ENCODE results near the gene SRSF5. TPM values are rescaled to one million over a fixed set of nuclear protein-coding genes. Genes with fewer than 3 reads are reported as not detected.

The SRSF5 gene
- total and polyA plus RNA-seq, 2 of the 13 experiments (the other 11 are each of a cell fraction or from before 2014, with no cell fraction given), result 189 to 277 TPM

DNA sequence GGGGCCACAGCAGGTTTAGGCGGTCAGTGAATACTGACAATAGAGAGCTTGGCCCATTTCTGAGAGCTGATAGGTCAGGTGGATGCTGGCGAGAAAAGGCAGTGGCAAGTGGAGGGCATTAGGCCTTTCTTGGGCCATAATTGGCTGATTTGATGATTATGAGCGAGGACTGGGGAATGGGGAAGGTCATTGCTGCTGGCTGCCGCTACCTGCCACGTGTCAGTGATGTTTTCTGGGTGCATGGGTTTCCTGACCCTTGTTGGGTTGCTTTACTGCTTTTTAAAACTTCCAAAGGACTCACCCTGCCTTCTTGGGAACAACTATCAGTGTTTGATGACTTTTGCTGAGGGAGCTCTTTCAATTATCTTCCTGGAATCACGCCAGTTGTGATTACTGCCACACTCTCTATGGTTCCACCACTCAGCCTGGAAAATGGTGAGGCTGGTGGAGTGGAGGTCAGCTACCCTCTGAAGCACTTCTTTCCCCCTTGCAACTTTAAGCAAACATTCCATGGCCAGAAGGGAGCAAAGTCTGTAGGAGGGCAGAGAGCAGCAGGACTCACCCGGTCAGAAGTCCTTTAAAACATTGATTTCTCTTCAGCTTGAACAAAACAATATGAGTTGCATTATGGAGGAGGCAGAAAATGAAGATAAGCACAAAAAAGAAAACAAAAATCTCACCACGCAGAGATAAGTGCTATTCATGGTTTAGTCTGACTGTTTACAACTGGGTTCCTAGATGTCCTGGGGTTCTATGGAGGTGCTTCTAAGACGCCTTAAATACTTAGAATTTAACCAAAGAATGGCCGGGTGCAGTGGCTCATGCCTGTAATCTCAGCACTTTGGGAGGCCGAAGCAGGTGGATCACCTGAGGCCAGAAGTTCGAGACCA lies 42.2 kb downstream of the SRSF5 start (continued):
- TF ChIP-seq, protein P1, sequence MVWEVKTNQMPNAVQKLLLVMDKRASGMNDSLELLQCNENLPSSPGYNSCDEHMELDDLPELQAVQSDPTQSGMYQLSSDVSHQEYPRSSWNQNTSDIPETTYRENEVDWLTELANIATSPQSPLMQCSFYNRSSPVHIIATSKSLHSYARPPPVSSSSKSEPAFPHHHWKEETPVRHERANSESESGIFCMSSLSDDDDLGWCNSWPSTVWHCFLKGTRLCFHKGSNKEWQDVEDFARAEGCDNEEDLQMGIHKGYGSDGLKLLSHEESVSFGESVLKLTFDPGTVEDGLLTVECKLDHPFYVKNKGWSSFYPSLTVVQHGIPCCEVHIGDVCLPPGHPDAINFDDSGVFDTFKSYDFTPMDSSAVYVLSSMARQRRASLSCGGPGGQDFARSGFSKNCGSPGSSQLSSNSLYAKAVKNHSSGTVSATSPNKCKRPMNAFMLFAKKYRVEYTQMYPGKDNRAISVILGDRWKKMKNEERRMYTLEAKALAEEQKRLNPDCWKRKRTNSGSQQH (CRISPR knock-in tag; IDR thresholded peaks at IDR 0.05; ENCODE audit: low read depth), result no peak; the same call in 1 of the 2 replicates
- TF ChIP-seq NFKB2 (CRISPR knock-in tag; IDR thresholded peaks at IDR 0.05; ENCODE audit: borderline replicate concordance) (no peak), ZSCAN21 (CRISPR knock-in tag; IDR thresholded peaks at IDR 0.05; ENCODE audit: borderline replicate concordance) (peak; percentile 23; the same call in 1 of the 2 replicates), MTA1 (CRISPR knock-in tag; IDR thresholded peaks at IDR 0.05; ENCODE audit: borderline replicate concordance) (no peak), SKI (IDR thresholded peaks at IDR 0.05; ENCODE audit: partially characterized antibody) (peak; percentile 23), FOXA1 (IDR thresholded peaks at IDR 0.05) (no peak), FOXA1 (CRISPR knock-in tag; IDR thresholded peaks at IDR 0.05) (0 out of 2 replicates have a peak, but pooled peaks have one; percentile 41), XBP1 (CRISPR knock-in tag; IDR thresholded peaks at IDR 0.05) (no peak), SATB2 (CRISPR knock-in tag; IDR thresholded peaks at IDR 0.05) (no peak), SETDB1 (CRISPR knock-in tag; IDR thresholded peaks at IDR 0.05; ENCODE audit: borderline replicate concordance) (no peak)
- TF ChIP-seq, protein P2, sequence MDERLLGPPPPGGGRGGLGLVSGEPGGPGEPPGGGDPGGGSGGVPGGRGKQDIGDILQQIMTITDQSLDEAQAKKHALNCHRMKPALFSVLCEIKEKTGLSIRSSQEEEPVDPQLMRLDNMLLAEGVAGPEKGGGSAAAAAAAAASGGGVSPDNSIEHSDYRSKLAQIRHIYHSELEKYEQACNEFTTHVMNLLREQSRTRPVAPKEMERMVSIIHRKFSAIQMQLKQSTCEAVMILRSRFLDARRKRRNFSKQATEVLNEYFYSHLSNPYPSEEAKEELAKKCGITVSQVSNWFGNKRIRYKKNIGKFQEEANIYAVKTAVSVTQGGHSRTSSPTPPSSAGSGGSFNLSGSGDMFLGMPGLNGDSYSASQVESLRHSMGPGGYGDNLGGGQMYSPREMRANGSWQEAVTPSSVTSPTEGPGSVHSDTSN (CRISPR knock-in tag; IDR thresholded peaks at IDR 0.05), result no peak
- TF ChIP-seq, protein P3, sequence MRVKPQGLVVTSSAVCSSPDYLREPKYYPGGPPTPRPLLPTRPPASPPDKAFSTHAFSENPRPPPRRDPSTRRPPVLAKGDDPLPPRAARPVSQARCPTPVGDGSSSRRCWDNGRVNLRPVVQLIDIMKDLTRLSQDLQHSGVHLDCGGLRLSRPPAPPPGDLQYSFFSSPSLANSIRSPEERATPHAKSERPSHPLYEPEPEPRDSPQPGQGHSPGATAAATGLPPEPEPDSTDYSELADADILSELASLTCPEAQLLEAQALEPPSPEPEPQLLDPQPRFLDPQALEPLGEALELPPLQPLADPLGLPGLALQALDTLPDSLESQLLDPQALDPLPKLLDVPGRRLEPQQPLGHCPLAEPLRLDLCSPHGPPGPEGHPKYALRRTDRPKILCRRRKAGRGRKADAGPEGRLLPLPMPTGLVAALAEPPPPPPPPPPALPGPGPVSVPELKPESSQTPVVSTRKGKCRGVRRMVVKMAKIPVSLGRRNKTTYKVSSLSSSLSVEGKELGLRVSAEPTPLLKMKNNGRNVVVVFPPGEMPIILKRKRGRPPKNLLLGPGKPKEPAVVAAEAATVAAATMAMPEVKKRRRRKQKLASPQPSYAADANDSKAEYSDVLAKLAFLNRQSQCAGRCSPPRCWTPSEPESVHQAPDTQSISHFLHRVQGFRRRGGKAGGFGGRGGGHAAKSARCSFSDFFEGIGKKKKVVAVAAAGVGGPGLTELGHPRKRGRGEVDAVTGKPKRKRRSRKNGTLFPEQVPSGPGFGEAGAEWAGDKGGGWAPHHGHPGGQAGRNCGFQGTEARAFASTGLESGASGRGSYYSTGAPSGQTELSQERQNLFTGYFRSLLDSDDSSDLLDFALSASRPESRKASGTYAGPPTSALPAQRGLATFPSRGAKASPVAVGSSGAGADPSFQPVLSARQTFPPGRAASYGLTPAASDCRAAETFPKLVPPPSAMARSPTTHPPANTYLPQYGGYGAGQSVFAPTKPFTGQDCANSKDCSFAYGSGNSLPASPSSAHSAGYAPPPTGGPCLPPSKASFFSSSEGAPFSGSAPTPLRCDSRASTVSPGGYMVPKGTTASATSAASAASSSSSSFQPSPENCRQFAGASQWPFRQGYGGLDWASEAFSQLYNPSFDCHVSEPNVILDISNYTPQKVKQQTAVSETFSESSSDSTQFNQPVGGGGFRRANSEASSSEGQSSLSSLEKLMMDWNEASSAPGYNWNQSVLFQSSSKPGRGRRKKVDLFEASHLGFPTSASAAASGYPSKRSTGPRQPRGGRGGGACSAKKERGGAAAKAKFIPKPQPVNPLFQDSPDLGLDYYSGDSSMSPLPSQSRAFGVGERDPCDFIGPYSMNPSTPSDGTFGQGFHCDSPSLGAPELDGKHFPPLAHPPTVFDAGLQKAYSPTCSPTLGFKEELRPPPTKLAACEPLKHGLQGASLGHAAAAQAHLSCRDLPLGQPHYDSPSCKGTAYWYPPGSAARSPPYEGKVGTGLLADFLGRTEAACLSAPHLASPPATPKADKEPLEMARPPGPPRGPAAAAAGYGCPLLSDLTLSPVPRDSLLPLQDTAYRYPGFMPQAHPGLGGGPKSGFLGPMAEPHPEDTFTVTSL (CRISPR knock-in tag; IDR thresholded peaks at IDR 0.05; ENCODE audit: borderline replicate concordance), result peak; percentile 91; the same call in 1 of the 2 replicates
- TF ChIP-seq, protein P4, sequence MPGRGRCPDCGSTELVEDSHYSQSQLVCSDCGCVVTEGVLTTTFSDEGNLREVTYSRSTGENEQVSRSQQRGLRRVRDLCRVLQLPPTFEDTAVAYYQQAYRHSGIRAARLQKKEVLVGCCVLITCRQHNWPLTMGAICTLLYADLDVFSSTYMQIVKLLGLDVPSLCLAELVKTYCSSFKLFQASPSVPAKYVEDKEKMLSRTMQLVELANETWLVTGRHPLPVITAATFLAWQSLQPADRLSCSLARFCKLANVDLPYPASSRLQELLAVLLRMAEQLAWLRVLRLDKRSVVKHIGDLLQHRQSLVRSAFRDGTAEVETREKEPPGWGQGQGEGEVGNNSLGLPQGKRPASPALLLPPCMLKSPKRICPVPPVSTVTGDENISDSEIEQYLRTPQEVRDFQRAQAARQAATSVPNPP (CRISPR knock-in tag; IDR thresholded peaks at IDR 0.05), result no peak
- TF ChIP-seq, protein P5, sequence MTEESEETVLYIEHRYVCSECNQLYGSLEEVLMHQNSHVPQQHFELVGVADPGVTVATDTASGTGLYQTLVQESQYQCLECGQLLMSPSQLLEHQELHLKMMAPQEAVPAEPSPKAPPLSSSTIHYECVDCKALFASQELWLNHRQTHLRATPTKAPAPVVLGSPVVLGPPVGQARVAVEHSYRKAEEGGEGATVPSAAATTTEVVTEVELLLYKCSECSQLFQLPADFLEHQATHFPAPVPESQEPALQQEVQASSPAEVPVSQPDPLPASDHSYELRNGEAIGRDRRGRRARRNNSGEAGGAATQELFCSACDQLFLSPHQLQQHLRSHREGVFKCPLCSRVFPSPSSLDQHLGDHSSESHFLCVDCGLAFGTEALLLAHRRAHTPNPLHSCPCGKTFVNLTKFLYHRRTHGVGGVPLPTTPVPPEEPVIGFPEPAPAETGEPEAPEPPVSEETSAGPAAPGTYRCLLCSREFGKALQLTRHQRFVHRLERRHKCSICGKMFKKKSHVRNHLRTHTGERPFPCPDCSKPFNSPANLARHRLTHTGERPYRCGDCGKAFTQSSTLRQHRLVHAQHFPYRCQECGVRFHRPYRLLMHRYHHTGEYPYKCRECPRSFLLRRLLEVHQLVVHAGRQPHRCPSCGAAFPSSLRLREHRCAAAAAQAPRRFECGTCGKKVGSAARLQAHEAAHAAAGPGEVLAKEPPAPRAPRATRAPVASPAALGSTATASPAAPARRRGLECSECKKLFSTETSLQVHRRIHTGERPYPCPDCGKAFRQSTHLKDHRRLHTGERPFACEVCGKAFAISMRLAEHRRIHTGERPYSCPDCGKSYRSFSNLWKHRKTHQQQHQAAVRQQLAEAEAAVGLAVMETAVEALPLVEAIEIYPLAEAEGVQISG (CRISPR knock-in tag; IDR thresholded peaks at IDR 0.05), result peak; percentile 92
- TF ChIP-seq, protein P6, sequence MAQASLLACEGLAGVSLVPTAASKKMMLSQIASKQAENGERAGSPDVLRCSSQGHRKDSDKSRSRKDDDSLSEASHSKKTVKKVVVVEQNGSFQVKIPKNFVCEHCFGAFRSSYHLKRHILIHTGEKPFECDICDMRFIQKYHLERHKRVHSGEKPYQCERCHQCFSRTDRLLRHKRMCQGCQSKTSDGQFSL (CRISPR knock-in tag; IDR thresholded peaks at IDR 0.05), result 0 out of 2 replicates have a peak, but pooled peaks have one; percentile 46

Data from HepG2 (cell line).